ENCODE results near the gene NTSR2. TPM values are rescaled to one million over a fixed set of nuclear protein-coding genes. Genes with fewer than 3 reads are reported as not detected.
A peak's percentile ranks its signal among the peaks of the same experiment; 100 is the strongest.

Gene NTSR2
- not detected for total RNA-seq

GRCh38 chr2:11669454-11670291 is at the start of gene NTSR2:
Gene NTSR2, minus strand, starts transcription at chr2:11670195. Its CDS starts 66 bp downstream, at chr2:11670129.
- peaks cover 32% of the 10 kb centered on the region for H3K27me3 Mint-ChIP-seq
- H3K4me1 Mint-ChIP-seq = no peaks in the 10 kb centered on the region
- H3K9me3 Mint-ChIP-seq = no peaks in the 10 kb centered on the region
- H3K27ac Mint-ChIP-seq = no peak within 1 kb of the TSS
- no peaks in the 10 kb centered on the region for H3K36me3 Mint-ChIP-seq (ENCODE audit: low read depth)
- peak; percentile 48 for ATAC-seq (replicated peaks)
- no peak within 1 kb of the TSS for H3K4me3 Mint-ChIP-seq

- ATAC-seq (replicated peaks) = no peak
- Mint-ChIP-seq H3K36me3 (ENCODE audit: low read depth) (no peaks in the 10 kb centered on the region), H3K27me3 (peaks cover 46% of the 10 kb centered on the region), H3K9me3 (no peaks in the 10 kb centered on the region), H3K4me3 (no peak overlapping the region), H3K27ac (no peak overlapping the region), H3K4me1 (no peaks in the 10 kb centered on the region)
Observed at GRCh38 chr2:11719230-11719977, 49.4 kb upstream of the NTSR2 start.

GRCh38 chr2:11718606-11719005 is 48.6 kb upstream of the NTSR2 start:
- Mint-ChIP-seq H3K27ac (no peak overlapping the region), H3K4me3 (no peak overlapping the region), H3K27me3 (peaks cover 40% of the 10 kb centered on the region), H3K9me3 (no peaks in the 10 kb centered on the region), H3K4me1 (no peaks in the 10 kb centered on the region), H3K36me3 (ENCODE audit: low read depth) (no peaks in the 10 kb centered on the region)
- no peak for ATAC-seq (replicated peaks)

- no peak overlapping the region for H3K27ac Mint-ChIP-seq
- H3K4me3 Mint-ChIP-seq = no peak overlapping the region
- no peaks in the 10 kb centered on the region for H3K9me3 Mint-ChIP-seq
- H3K27me3 Mint-ChIP-seq = peaks cover 36% of the 10 kb centered on the region
- ATAC-seq (replicated peaks) = no peak
- no peaks in the 10 kb centered on the region for H3K4me1 Mint-ChIP-seq
- no peaks in the 10 kb centered on the region for H3K36me3 Mint-ChIP-seq (ENCODE audit: low read depth)
Observed at GRCh38 chr2:11717623-11718022, 47.6 kb upstream of the NTSR2 start.

- Mint-ChIP-seq H3K27ac (no peak overlapping the region), H3K27me3 (peaks cover 39% of the 10 kb centered on the region), H3K36me3 (ENCODE audit: low read depth) (no peaks in the 10 kb centered on the region), H3K4me3 (no peak overlapping the region), H3K4me1 (no peaks in the 10 kb centered on the region), H3K9me3 (no peaks in the 10 kb centered on the region)
- ATAC-seq (replicated peaks) = no peak
Observed at GRCh38 chr2:11716689-11717321, 46.8 kb upstream of the NTSR2 start.

GRCh38 chr2:11715987-11716652 is 46.1 kb upstream of the NTSR2 start:
- no peaks in the 10 kb centered on the region for H3K9me3 Mint-ChIP-seq

GRCh38 chr2:11713815-11714214 is 43.8 kb upstream of the NTSR2 start:
- H3K27ac Mint-ChIP-seq = no peak overlapping the region
- no peaks in the 10 kb centered on the region for H3K9me3 Mint-ChIP-seq
- H3K36me3 Mint-ChIP-seq (ENCODE audit: low read depth) = no peaks in the 10 kb centered on the region
- no peaks in the 10 kb centered on the region for H3K4me1 Mint-ChIP-seq
- H3K4me3 Mint-ChIP-seq = no peak overlapping the region
- ATAC-seq (replicated peaks) = no peak
- H3K27me3 Mint-ChIP-seq = peaks cover 14% of the 10 kb centered on the region

More at GRCh38 chr2:11715987-11716652, 46.1 kb upstream of the NTSR2 start:
- Mint-ChIP-seq H3K27me3 (peaks cover 36% of the 10 kb centered on the region), H3K4me1 (no peaks in the 10 kb centered on the region), H3K27ac (no peak overlapping the region), H3K4me3 (no peak overlapping the region), H3K36me3 (ENCODE audit: low read depth) (no peaks in the 10 kb centered on the region)
- ATAC-seq (replicated peaks) = no peak

- H3K4me1 Mint-ChIP-seq = no peaks in the 10 kb centered on the region
- H3K36me3 Mint-ChIP-seq (ENCODE audit: low read depth) = no peaks in the 10 kb centered on the region
- H3K9me3 Mint-ChIP-seq = no peaks in the 10 kb centered on the region
- no peak for ATAC-seq (replicated peaks)
- H3K27ac Mint-ChIP-seq = no peak overlapping the region
- H3K27me3 Mint-ChIP-seq = peaks cover 13% of the 10 kb centered on the region
- H3K4me3 Mint-ChIP-seq = no peak overlapping the region
Observed at GRCh38 chr2:11712866-11713265, 42.9 kb upstream of the NTSR2 start.

GRCh38 chr2:11711751-11712150 is 41.8 kb upstream of the NTSR2 start:
- H3K4me3 Mint-ChIP-seq = no peak overlapping the region
- H3K36me3 Mint-ChIP-seq (ENCODE audit: low read depth) = no peaks in the 10 kb centered on the region
- no peaks in the 10 kb centered on the region for H3K9me3 Mint-ChIP-seq
- peaks cover 3% of the 10 kb centered on the region for H3K4me1 Mint-ChIP-seq
- H3K27me3 Mint-ChIP-seq = peaks cover 11% of the 10 kb centered on the region
- no peak overlapping the region for H3K27ac Mint-ChIP-seq
- ATAC-seq (replicated peaks) = no peak

- no peak for ATAC-seq (replicated peaks)
- Mint-ChIP-seq H3K4me1 (peaks cover 3% of the 10 kb centered on the region), H3K36me3 (ENCODE audit: low read depth) (no peaks in the 10 kb centered on the region), H3K27ac (no peak overlapping the region), H3K27me3 (peaks cover 9% of the 10 kb centered on the region), H3K4me3 (no peak overlapping the region), H3K9me3 (peaks cover under 1% of the 10 kb centered on the region)
Observed at GRCh38 chr2:11711354-11711716, 41.3 kb upstream of the NTSR2 start.

GRCh38 chr2:11710632-11711353 is 40.8 kb upstream of the NTSR2 start:
- Mint-ChIP-seq H3K27me3 (peaks cover 8% of the 10 kb centered on the region), H3K4me3 (no peak overlapping the region), H3K27ac (no peak overlapping the region), H3K9me3 (peaks cover 5% of the 10 kb centered on the region), H3K36me3 (ENCODE audit: low read depth) (no peaks in the 10 kb centered on the region), H3K4me1 (peaks cover 3% of the 10 kb centered on the region)
- no peak for ATAC-seq (replicated peaks)

GRCh38 chr2:11710210-11710609 is 40.2 kb upstream of the NTSR2 start:
- H3K36me3 Mint-ChIP-seq (ENCODE audit: low read depth) = no peaks in the 10 kb centered on the region

GRCh38 chr2:11709293-11709692 is 39.3 kb upstream of the NTSR2 start:
- peaks cover 3% of the 10 kb centered on the region for H3K27me3 Mint-ChIP-seq
- H3K4me3 Mint-ChIP-seq = no peak overlapping the region

More at GRCh38 chr2:11710210-11710609, 40.2 kb upstream of the NTSR2 start:
- Mint-ChIP-seq H3K9me3 (peaks cover 5% of the 10 kb centered on the region), H3K27ac (no peak overlapping the region), H3K27me3 (peaks cover 3% of the 10 kb centered on the region), H3K4me1 (peaks cover 3% of the 10 kb centered on the region), H3K4me3 (no peak overlapping the region)
- peak; percentile 45 for ATAC-seq (replicated peaks)

GRCh38 chr2:11708106-11708505 is 38.1 kb upstream of the NTSR2 start:
- Mint-ChIP-seq H3K27ac (no peak overlapping the region), H3K36me3 (ENCODE audit: low read depth) (no peaks in the 10 kb centered on the region), H3K4me1 (peaks cover 3% of the 10 kb centered on the region), H3K4me3 (no peak overlapping the region), H3K27me3 (peaks cover 3% of the 10 kb centered on the region), H3K9me3 (peaks cover 5% of the 10 kb centered on the region)
- no peak for ATAC-seq (replicated peaks)

More at GRCh38 chr2:11709293-11709692, 39.3 kb upstream of the NTSR2 start:
- H3K9me3 Mint-ChIP-seq = peaks cover 5% of the 10 kb centered on the region
- no peaks in the 10 kb centered on the region for H3K36me3 Mint-ChIP-seq (ENCODE audit: low read depth)
- no peak for ATAC-seq (replicated peaks)
- H3K4me1 Mint-ChIP-seq = peaks cover 3% of the 10 kb centered on the region
- H3K27ac Mint-ChIP-seq = no peak overlapping the region

Measured in activated T-helper 17 cell treated with anti-CD3 and anti-CD28 coated beads, Interleukin-2, amount 50 U/mL, for 72 hours (primary cell).